Mesenchymal stem cell (in vitro differentiated cells and primary cell): Measurements from ENCODE around the gene CPA1.

Experiments used
- DNase-seq: peaks from one replicate; pipeline ENCODE4 v3.0.0-alpha.2; 2013
- H2AFZ ChIP-seq: one replicate; pipeline ENCODE4 v1.6.1; 2013; ENCODE audit warnings: low read depth, mild to moderate bottlenecking, control low read depth, inconsistent platforms, low read length, moderate library complexity
- H2AK5ac ChIP-seq: 2 replicates; pipeline ENCODE4 v1.6.1; 2013; ENCODE audit warnings: low read length, moderate library complexity, mild to moderate bottlenecking, inconsistent platforms; ENCODE audit not compliant: severe bottlenecking
- H2BK120ac ChIP-seq: one replicate; pipeline ENCODE4 v1.6.1; 2013; ENCODE audit warnings: low read depth, mild to moderate bottlenecking, inconsistent platforms, low read length, moderate library complexity
- H2BK12ac ChIP-seq, 2 experiments: one replicate each; pipeline ENCODE4 v1.6.1; 2013; ENCODE audit warnings: inconsistent platforms in 2 of 2, low read length in 2 of 2, mild to moderate bottlenecking in 2 of 2, moderate library complexity in 2 of 2, control low read depth in 1 of 2
- H2BK15ac ChIP-seq: one replicate; pipeline ENCODE4 v1.6.1; 2013; ENCODE audit warnings: mild to moderate bottlenecking, low read depth, inconsistent platforms; ENCODE audit not compliant: poor library complexity, severe bottlenecking
- H2BK5ac ChIP-seq: 2 replicates; pipeline ENCODE4 v1.6.1; 2013; ENCODE audit warnings: low read depth, mild to moderate bottlenecking, low read length, control low read depth, inconsistent platforms; ENCODE audit not compliant: poor library complexity, severe bottlenecking
- H3K14ac ChIP-seq, 2 experiments: one replicate each; pipeline ENCODE4 v1.6.1; 2013; ENCODE audit warnings: inconsistent platforms in 2 of 2, low read length in 2 of 2, control low read depth in 1 of 2, mild to moderate bottlenecking in 1 of 2, moderate library complexity in 1 of 2
- H3K18ac ChIP-seq, 2 experiments: one replicate each; pipeline ENCODE4 v1.6.1; 2013; ENCODE audit warnings: inconsistent platforms in 2 of 2, low read length in 2 of 2, control low read depth in 1 of 2, low read depth in 1 of 2, mild to moderate bottlenecking in 1 of 2
- H3K23ac ChIP-seq, 2 experiments: one replicate each; pipeline ENCODE4 v1.6.1; 2013; ENCODE audit warnings: inconsistent platforms in 2 of 2, low read length in 2 of 2, mild to moderate bottlenecking in 2 of 2, moderate library complexity in 2 of 2, control low read depth in 1 of 2
- H3K27ac ChIP-seq: 2 replicates; pipeline ENCODE4 v1.5.1; 2013; ENCODE audit warnings: mild to moderate bottlenecking, moderate library complexity, low read length, control low read depth, inconsistent platforms; ENCODE audit not compliant: poor library complexity, severe bottlenecking
- H3K27me3 ChIP-seq, 2 experiments: 2 replicates each; pipeline versions ENCODE4 v1.6.1 to v1.7.0; 2013; ENCODE audit warnings: low read length in 2 of 2, mild to moderate bottlenecking in 2 of 2, moderate library complexity in 2 of 2, control low read depth in 1 of 2, inconsistent platforms in 1 of 2; ENCODE audit not compliant: control insufficient read depth in 1 of 2, insufficient read depth in 1 of 2
- H3K36me3 ChIP-seq, 2 experiments: 2 replicates each; pipeline versions ENCODE4 v1.6.1 to v1.7.0; 2013; ENCODE audit warnings: low read length in 2 of 2, control low read depth in 1 of 2, inconsistent platforms in 1 of 2, low read depth in 1 of 2, mild to moderate bottlenecking in 1 of 2; ENCODE audit not compliant: insufficient read depth in 2 of 2, control insufficient read depth in 1 of 2
- H3K4ac ChIP-seq, 2 experiments: one replicate each; pipeline ENCODE4 v1.6.1; 2013; ENCODE audit warnings: inconsistent platforms in 2 of 2, low read length in 2 of 2, mild to moderate bottlenecking in 2 of 2, moderate library complexity in 2 of 2, control low read depth in 1 of 2, low read depth in 1 of 2
- H3K4me1 ChIP-seq: 2 replicates; pipeline ENCODE4 v1.6.1; 2013; ENCODE audit warnings: low read depth, low read length, control low read depth; ENCODE audit not compliant: control insufficient read depth, insufficient read depth
- H3K4me2 ChIP-seq: 2 replicates; pipeline ENCODE4 v1.6.1; 2013; ENCODE audit warnings: low read length, mild to moderate bottlenecking, inconsistent platforms; ENCODE audit not compliant: poor library complexity, severe bottlenecking
- H3K4me3 ChIP-seq, 2 experiments: 2 replicates each; pipeline versions ENCODE4 v1.5.1 to v1.7.0; 2013; ENCODE audit warnings: low read length in 2 of 2, mild to moderate bottlenecking in 2 of 2, control low read depth in 1 of 2, low read depth in 1 of 2; ENCODE audit not compliant: insufficient read depth in 1 of 2
- H3K79me1 ChIP-seq: replicated peaks from 2 replicates; pipeline ENCODE4 v1.6.1; 2013; ENCODE audit warnings: mild to moderate bottlenecking, control low read depth, low read length, inconsistent platforms; ENCODE audit not compliant: poor library complexity, severe bottlenecking
- H3K9ac ChIP-seq: 2 replicates; pipeline ENCODE4 v1.7.0; 2013; ENCODE audit warnings: mild to moderate bottlenecking, low read length, moderate library complexity
- H3K9me3 ChIP-seq: 2 replicates; pipeline ENCODE4 v1.7.0; 2013; ENCODE audit warnings: mild to moderate bottlenecking, low read length; ENCODE audit not compliant: control insufficient read depth
- H4K8ac ChIP-seq: one replicate; pipeline ENCODE4 v1.6.1; 2013; ENCODE audit warnings: inconsistent platforms, mild to moderate bottlenecking, low read length, moderate library complexity
- H4K91ac ChIP-seq: one replicate; pipeline ENCODE4 v1.6.1; 2013; ENCODE audit warnings: mild to moderate bottlenecking, low read length, inconsistent platforms
- WGBS: methylation state at CpG from one replicate; pipeline ENCODE4 v1.1.7; 2013; ENCODE audit warnings: mixed read lengths; 5-methylcytosine and 5-hydroxymethylcytosine counted together

CPA1 gene

GRCh38 chr7:130356876-130357611, 23.2 kb upstream of the CPA1 start:
- Histone ChIP-seq H2BK120ac (peak overlapping the region; percentile 97), H3K79me1 (no peaks in the 10 kb centered on the region), H3K9me3 (peaks cover 24% of the 10 kb centered on the region), H2BK12ac (peak overlapping the region; percentile 98 to 100), H3K27me3 (no peaks in the 10 kb centered on the region), H4K91ac (peak overlapping the region; percentile 100), H3K4me3 (peak overlapping the region in 1 of 2 experiments; percentile 1), H3K4me1 (peaks cover 31% of the 10 kb centered on the region), H2BK15ac (peak overlapping the region; percentile 15), H2BK5ac (peak overlapping the region; percentile 100), H3K36me3 (peaks cover 0 to 4% of the 10 kb centered on the region in 2 experiments), H3K18ac (peak overlapping the region; percentile 98 to 100), H4K8ac (peak overlapping the region; percentile 96), H2AFZ (no peak overlapping the region), H3K9ac (peak overlapping the region; percentile 58), H3K14ac (peak overlapping the region in 1 of 2 experiments; percentile 90), H2AK5ac (peak overlapping the region; percentile 100), H3K27ac (peak overlapping the region; percentile 99), H3K23ac (peak overlapping the region in 1 of 2 experiments; percentile 81), H3K4me2 (no peak overlapping the region), H3K4ac (peak overlapping the region; percentile 100)
- WGBS: 46% methylated on average over 12 of the region's 16 CpGs
- DNase-seq: peak; percentile 87

- Histone ChIP-seq H2BK120ac (peak overlapping the region; percentile 42), H3K27ac (no peak overlapping the region), H2AFZ (no peak overlapping the region), H2BK12ac (peak overlapping the region; percentile 26 to 73), H3K9me3 (peaks cover 24% of the 10 kb centered on the region), H2AK5ac (peak overlapping the region; percentile 47), H3K4me1 (peaks cover 29% of the 10 kb centered on the region), H3K23ac (no peak overlapping the region), H3K14ac (no peak overlapping the region), H3K9ac (no peak overlapping the region), H2BK15ac (no peak overlapping the region), H2BK5ac (no peak overlapping the region), H3K27me3 (no peaks in the 10 kb centered on the region), H3K18ac (peak overlapping the region in 1 of 2 experiments; percentile 40), H3K79me1 (no peaks in the 10 kb centered on the region), H3K36me3 (peaks cover 0 to 4% of the 10 kb centered on the region in 2 experiments), H3K4me3 (no peak overlapping the region), H4K91ac (peak overlapping the region; percentile 59), H3K4ac (peak overlapping the region in 1 of 2 experiments; percentile 75), H4K8ac (no peak overlapping the region), H3K4me2 (no peak overlapping the region)
- DNase-seq: no peak
- WGBS: 97% methylated on average over 4 of the region's 4 CpGs
These were observed 21.8 kb upstream of the CPA1 start for GRCh38 chr7:130358471-130358870.

- H3K9ac ChIP-seq: no peak overlapping the region
- no peak overlapping the region for H2AFZ ChIP-seq
- no peak overlapping the region for H3K27ac ChIP-seq
- H3K36me3 ChIP-seq: peaks cover 0 to 4% of the 10 kb centered on the region in 2 experiments
- no peak for DNase-seq
- no peaks in the 10 kb centered on the region for H3K79me1 ChIP-seq
- H3K14ac ChIP-seq: no peak overlapping the region
- peaks cover 24% of the 10 kb centered on the region for H3K9me3 ChIP-seq
- H2BK5ac ChIP-seq: no peak overlapping the region
- no peak overlapping the region for H3K4ac ChIP-seq
- WGBS: 96% methylated on average over 5 of the region's 5 CpGs
- H3K4me1 ChIP-seq: peaks cover 29% of the 10 kb centered on the region
- H2BK15ac ChIP-seq: peak overlapping the region; percentile 15
- H3K4me2 ChIP-seq: no peak overlapping the region
- H2BK120ac ChIP-seq: no peak overlapping the region
- H3K27me3 ChIP-seq: no peaks in the 10 kb centered on the region
- peak overlapping the region; percentile 44 for H4K91ac ChIP-seq
- H2BK12ac ChIP-seq: peak overlapping the region; percentile 16 to 81
- no peak overlapping the region for H3K23ac ChIP-seq
- peak overlapping the region; percentile 88 for H2AK5ac ChIP-seq
- H3K4me3 ChIP-seq: no peak overlapping the region
- H3K18ac ChIP-seq: peak overlapping the region in 1 of 2 experiments; percentile 55
- H4K8ac ChIP-seq: no peak overlapping the region
These were observed 20.9 kb upstream of the CPA1 start for GRCh38 chr7:130359276-130359857.

- H3K18ac ChIP-seq: no peak overlapping the region
- H3K27me3 ChIP-seq: no peaks in the 10 kb centered on the region
- H3K14ac ChIP-seq: no peak overlapping the region
- no peak overlapping the region for H3K27ac ChIP-seq
- peak overlapping the region in 1 of 2 experiments; percentile 63 for H2BK12ac ChIP-seq
- no peak overlapping the region for H2BK5ac ChIP-seq
- no peak overlapping the region for H3K4me3 ChIP-seq
- H3K79me1 ChIP-seq: no peaks in the 10 kb centered on the region
- H3K9me3 ChIP-seq: peaks cover 24% of the 10 kb centered on the region
- 96% methylated on average over 2 of the region's 3 CpGs for whole genome bisulfite sequencing
- no peak overlapping the region for H2BK120ac ChIP-seq
- peak overlapping the region; percentile 96 for H2AK5ac ChIP-seq
- no peak overlapping the region for H3K4me2 ChIP-seq
- peaks cover 29% of the 10 kb centered on the region for H3K4me1 ChIP-seq
- H4K8ac ChIP-seq: no peak overlapping the region
- peaks cover 0 to 4% of the 10 kb centered on the region in 2 experiments for H3K36me3 ChIP-seq
- no peak overlapping the region for H2AFZ ChIP-seq
- DNase-seq: no peak
- H4K91ac ChIP-seq: no peak overlapping the region
- H3K4ac ChIP-seq: no peak overlapping the region
- H3K9ac ChIP-seq: no peak overlapping the region
- H3K23ac ChIP-seq: no peak overlapping the region
- no peak overlapping the region for H2BK15ac ChIP-seq
These were observed 19.8 kb upstream of the CPA1 start for GRCh38 chr7:130360518-130360917.
